BJ (cell line): Measurements from ENCODE around the gene NKIRAS2. TPM values are rescaled to one million over a fixed set of nuclear protein-coding genes. Genes with fewer than 3 reads are reported as not detected.

Source experiments
- CTCF ChIA-PET: fragments of 350-600 bp; formaldehyde crosslinking; extraction: SDS; loops from one replicate; lab custom pipeline; 2021; ENCODE audit warnings: antibody characterized with exemption, inconsistent platforms; lab: Yijun Ruan, JAX
- POLR2A ChIA-PET: fragments of 300-600 bp; sonication (Branson Sonifier 250); formaldehyde crosslinking; extraction: SDS; loops from one replicate; lab custom pipeline; 2021; ENCODE audit warnings: antibody characterized with exemption; lab: Charles Lee
- DNase-seq: peaks from one replicate; pipeline ENCODE4 v3.0.0-alpha.2; 2011; ENCODE audit warnings: low read depth
- H3K27me3 ChIP-seq: 2 replicates; pipeline ENCODE4 v1.6.0; 2011; ENCODE audit warnings: low read length; ENCODE audit not compliant: control insufficient read depth, insufficient read depth
- H3K36me3 ChIP-seq: 2 replicates; pipeline ENCODE4 v1.5.1; 2011; ENCODE audit warnings: low read length; ENCODE audit not compliant: control insufficient read depth, insufficient read depth
- H3K4me3 ChIP-seq: 2 replicates; pipeline ENCODE4 v1.5.1; 2011; ENCODE audit warnings: low read depth, mild to moderate bottlenecking, control low read depth, low read length
- CTCF ChIP-seq: IDR thresholded peaks from 2 replicates; pipeline ENCODE4 v1.5.1; 2011; ENCODE audit warnings: low read depth, mild to moderate bottlenecking, control low read depth, inconsistent platforms, low read length, moderate library complexity; ENCODE audit not compliant: insufficient read depth
- polyA plus RNA-seq: library from polyadenylated mRNA; depleted of rRNA; stranded (reverse); fragments of >200 nt; gene quantifications from 2 replicates; pipeline ENCODE4 v1.2.3, GENCODE V29; 2011

NKIRAS2 gene
- polyA plus RNA-seq, 1 experiment = 81.4 TPM

GRCh38 chr17:41977991-41978390 is 41.9 kb upstream of the NKIRAS2 start:
- POLR2A ChIA-PET = no interaction called here
- DNase-seq = no peak
- CTCF ChIA-PET = interaction anchor here (1.3 kb wide), 1 partner anchor 42 kb away, joined by 5 read pairs; the partner anchor contains the start of gene NKIRAS2
- peaks cover 44% of the 10 kb centered on the region for H3K36me3 ChIP-seq
- no peaks in the 10 kb centered on the region for H3K27me3 ChIP-seq
- no peak overlapping the region for H3K4me3 ChIP-seq
- no peak for TF ChIP-seq CTCF

- H3K4me3 ChIP-seq = no peak overlapping the region
- no peak for DNase-seq
- CTCF ChIA-PET = interaction anchor here (1.1 to 1.9 kb wide), 2 partner anchors 36 to 64 kb away, joined by 3 to 5 read pairs; no protein-coding TSS in a partner anchor
- no peak for TF ChIP-seq CTCF
- POLR2A ChIA-PET = interaction anchor here (0.6 kb wide), 1 partner anchor 74 kb away, joined by 6 read pairs; no protein-coding TSS in a partner anchor
- H3K27me3 ChIP-seq = no peaks in the 10 kb centered on the region
- H3K36me3 ChIP-seq = peaks cover 21% of the 10 kb centered on the region
Observed at GRCh38 chr17:41982026-41982760, 37.7 kb upstream of the NKIRAS2 start.

DNA sequence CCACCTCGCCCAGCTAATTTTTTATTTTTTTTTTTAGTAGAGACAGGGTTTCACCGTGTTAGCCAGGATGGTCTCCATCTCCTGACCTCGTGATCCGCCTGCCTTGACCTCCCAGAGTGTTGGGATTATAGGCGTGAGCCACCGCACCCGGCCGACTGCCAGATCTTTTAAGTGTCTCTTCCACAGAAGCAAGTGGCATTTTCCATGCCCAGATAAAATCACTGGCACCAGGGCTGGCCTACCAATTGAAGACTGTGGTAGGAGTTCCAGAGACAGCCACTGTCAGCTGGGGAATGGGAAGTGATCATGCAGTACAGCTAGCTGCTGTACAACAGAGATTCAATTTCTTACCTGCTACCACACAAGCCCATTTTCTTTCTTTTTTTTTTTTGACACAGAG is 35.4 kb upstream of the NKIRAS2 start:
- TF ChIP-seq CTCF = no peak
- ChIA-PET POLR2A (no interaction called here), CTCF (interaction anchor here (1.0 kb wide), 2 partner anchors 15 to 134 kb away, joined by 3 read pairs; no protein-coding TSS in a partner anchor)
- Histone ChIP-seq H3K4me3 (no peak overlapping the region), H3K27me3 (no peaks in the 10 kb centered on the region), H3K36me3 (peaks cover 23% of the 10 kb centered on the region)
- no peak for DNase-seq

DNA sequence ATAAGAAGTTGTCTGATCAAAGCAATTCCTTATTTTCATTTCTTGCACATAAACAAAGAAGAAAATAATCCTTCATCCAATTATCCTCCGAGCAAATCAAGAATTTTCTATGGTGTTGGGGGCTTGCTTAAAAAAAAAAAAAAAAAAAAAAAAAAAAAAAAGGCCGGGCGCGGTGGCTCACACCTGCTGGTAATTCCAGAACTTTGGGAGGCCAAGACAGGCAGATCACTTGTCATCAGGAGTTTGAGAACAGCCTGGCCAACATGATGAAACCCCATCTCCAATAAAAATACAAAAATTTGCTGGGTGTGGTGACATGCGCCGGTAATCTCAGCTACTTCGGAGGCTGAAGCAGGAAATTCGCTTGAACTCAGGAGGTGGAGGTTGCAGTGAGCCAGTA is 34.0 kb upstream of the NKIRAS2 start:
- CTCF ChIA-PET = interaction anchor here (0.7 kb wide), 1 partner anchor 10 kb away, joined by 3 read pairs; no protein-coding TSS in a partner anchor
- H3K27me3 ChIP-seq = no peaks in the 10 kb centered on the region
- POLR2A ChIA-PET = interaction anchor here (0.6 kb wide), 1 partner anchor 24 kb away, joined by 4 read pairs; no protein-coding TSS in a partner anchor

More for the DNA sequence above, 34.0 kb upstream of the NKIRAS2 start:
- TF ChIP-seq CTCF = no peak
- peaks cover 27% of the 10 kb centered on the region for H3K36me3 ChIP-seq
- H3K4me3 ChIP-seq = no peak overlapping the region
- DNase-seq = no peak
